Measurements from ENCODE around the gene FOXA3.
A peak's percentile ranks its signal among the peaks of the same experiment; 100 is the strongest.

Gene FOXA3

DNA sequence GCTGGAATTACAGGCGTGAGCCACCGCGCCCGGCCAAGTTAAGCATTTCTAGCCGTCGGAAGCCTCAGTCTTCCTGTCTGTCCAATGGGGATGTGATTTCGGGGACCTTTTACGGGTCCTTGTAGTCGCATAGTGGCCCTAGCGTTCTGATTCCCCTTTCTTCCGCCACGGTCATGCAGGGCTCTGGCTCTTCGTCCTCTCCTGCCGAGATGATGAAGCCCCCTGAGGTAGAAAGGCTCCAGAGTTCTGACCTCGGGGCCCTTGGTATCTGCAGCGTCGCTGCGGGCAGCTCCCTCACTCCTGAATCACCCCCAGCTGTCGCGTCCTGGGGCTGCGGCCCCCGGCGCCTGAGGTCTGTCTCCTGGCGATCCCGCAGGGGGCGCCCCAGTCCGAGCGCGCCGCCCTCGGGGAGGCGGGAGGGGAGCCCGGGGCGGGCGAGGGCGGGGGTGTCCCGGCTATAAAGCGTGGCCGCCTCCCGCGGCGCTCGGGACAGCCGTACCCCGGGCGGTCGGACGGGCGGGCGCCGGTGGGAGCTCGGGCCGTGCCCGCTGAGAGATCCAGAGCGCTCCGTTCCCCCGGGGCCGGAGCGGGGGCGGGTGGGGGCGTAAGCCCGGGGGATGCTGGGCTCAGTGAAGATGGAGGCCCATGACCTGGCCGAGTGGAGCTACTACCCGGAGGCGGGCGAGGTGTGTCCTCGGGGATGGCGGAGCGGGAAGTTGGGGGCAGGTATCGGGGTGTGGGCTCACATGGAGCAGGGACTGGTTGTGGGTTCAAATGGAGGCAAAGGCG, at the start of gene FOXA3:
TSS of gene FOXA3 (plus strand) at position 487 of the 789 bp plus-strand sequence. CDS start at position 618, 131 bp downstream.
- peak; percentile 91 for DNase-seq (ENCODE audit: extremely low spot score)
- CTCF ChIA-PET = interaction anchor here (0.5 to 4.6 kb wide), 23 partner anchors 8 to 155 kb away, joined by 3 to 152 read pairs (median 6); partner anchors contain the start of genes CCDC61, IRF2BP1, MYPOP and SIX5
- TF ChIP-seq CTCF (IDR thresholded peaks at IDR 0.05; ENCODE audit: control extremely low read depth, extremely low read depth, low read depth, missing control alignments) = peak; percentile 67
- POLR2A ChIA-PET = interaction anchor here (0.6 to 2.0 kb wide), 7 partner anchors 11 to 1033 kb away, joined by 3 to 19 read pairs (median 6); partner anchors contain the start of genes CCDC61 and IRF2BP1

DNA sequence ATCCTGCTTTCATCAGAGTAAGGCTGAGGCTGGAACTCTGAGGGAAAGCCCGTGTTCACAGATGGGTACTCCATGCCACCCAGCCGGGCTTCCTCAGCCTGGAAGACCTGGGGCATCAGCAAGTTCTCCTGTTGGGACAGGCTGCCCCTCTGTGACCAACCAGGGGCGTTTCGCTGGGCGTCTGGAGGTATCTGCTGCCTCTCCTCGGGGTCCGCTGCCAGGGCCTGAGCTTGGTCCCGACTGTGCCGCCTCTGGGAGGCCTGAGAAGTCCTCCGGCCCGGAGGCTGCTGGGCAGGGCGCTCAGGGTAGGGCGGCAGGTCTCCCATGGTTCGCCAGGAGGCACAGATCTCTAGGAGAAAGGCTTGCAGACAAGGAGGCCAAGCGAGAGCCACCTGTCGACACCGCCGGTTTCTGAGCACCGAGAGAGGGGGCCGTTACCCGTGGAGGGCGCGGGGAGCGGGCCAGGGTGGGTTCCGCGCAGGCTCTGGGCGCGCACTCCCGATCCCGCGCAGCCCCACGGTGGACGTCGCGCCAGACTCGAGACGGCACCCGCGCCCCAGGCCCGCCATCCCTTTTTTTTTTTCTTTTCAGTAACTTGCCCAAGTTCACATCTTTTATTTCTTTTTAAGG, 49.2 kb upstream of the FOXA3 start, which contains the start of gene RSPH6A:
TSS of gene RSPH6A (minus strand) at position 458 of the 630 bp plus-strand sequence. CDS start at position 326, 132 bp downstream.
- ChIA-PET CTCF (interaction anchor here (1.2 to 7.1 kb wide), 3 partner anchors 12 to 20 kb away, joined by 3 to 113 read pairs (median 5); no protein-coding TSS in a partner anchor), POLR2A (no interaction called here)
- no peak for DNase-seq (ENCODE audit: extremely low spot score)
- TF ChIP-seq CTCF (IDR thresholded peaks at IDR 0.05; ENCODE audit: control extremely low read depth, extremely low read depth, low read depth, missing control alignments) = no peak

DNA sequence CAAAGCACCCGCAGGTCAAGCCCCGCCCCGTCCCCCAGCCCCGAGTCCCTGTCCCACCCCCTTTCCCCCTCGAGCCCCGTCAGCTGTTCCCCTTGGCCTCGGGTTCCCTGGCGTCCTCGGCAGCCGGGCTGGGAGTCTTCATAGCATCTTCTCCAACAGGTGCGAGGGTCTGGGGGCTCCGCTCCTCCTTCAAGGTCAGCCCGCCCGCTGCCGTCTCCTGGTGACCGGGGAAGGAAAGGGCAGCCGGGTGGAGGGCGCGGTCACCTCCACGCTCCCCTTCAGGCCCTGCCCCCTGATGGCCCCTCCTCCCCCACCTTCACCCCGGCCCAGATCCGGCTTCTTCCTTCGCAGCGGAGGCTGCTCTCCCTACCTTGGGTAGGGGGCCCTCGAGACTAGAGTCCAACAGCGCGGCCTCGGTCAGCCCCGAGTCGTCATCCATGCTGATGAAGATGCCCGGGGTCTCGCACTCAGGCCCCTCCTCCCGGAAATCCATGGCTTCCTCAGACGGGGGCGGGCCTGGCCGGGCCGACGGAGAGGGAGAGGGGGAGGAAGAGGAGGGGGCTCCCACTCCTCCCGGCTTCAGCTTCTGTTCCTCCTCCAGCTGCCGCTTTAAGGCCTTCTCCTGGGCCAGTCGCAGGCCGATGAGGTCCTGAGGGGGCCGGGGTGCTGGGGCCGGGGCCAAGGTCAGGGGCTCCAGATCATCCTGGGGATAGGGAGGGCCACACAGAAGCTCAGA, 48.5 kb upstream of the FOXA3 start:
- TF ChIP-seq CTCF (IDR thresholded peaks at IDR 0.05; ENCODE audit: control extremely low read depth, extremely low read depth, low read depth, missing control alignments) = no peak
- ChIA-PET POLR2A (no interaction called here), CTCF (interaction anchor here (1.2 to 7.1 kb wide), 11 partner anchors 12 to 122 kb away, joined by 3 to 113 read pairs (median 17); partner anchors contain the start of genes FOXA3, QPCTL, SIX5 and SYMPK)
- no peak for DNase-seq (ENCODE audit: extremely low spot score)

GRCh38 chr19:45816236-45817009, 47.7 kb upstream of the FOXA3 start:
- DNase-seq (ENCODE audit: extremely low spot score) = no peak
- ChIA-PET CTCF (interaction anchor here (0.6 to 7.1 kb wide), 53 partner anchors 11 to 449 kb away, joined by 3 to 113 read pairs (median 6); partner anchors contain the start of genes CCDC61, DMPK, DMWD and FOXA3), POLR2A (interaction anchor here (0.5 to 0.7 kb wide), 2 partner anchors 7 to 15 kb away, joined by 3 read pairs; no protein-coding TSS in a partner anchor)
- no peak for TF ChIP-seq CTCF (IDR thresholded peaks at IDR 0.05; ENCODE audit: control extremely low read depth, extremely low read depth, low read depth, missing control alignments)

- peak; percentile 96 for TF ChIP-seq CTCF (IDR thresholded peaks at IDR 0.05; ENCODE audit: control extremely low read depth, extremely low read depth, low read depth, missing control alignments)
- peak; percentile 99 for DNase-seq (ENCODE audit: extremely low spot score)
- ChIA-PET CTCF (interaction anchor here (0.6 to 7.1 kb wide), 54 partner anchors 11 to 448 kb away, joined by 3 to 113 read pairs (median 6); partner anchors contain the start of genes CCDC61, DMPK, DMWD and FOXA3), POLR2A (interaction anchor here (0.5 to 0.7 kb wide), 2 partner anchors 8 to 15 kb away, joined by 3 read pairs; no protein-coding TSS in a partner anchor)
Observed at GRCh38 chr19:45817010-45817724, 47.0 kb upstream of the FOXA3 start.

All from GM10248 (cell line).